Sigmoid colon (tissue), 7 donors: ENCODE results near the gene BNC1. TPM values are rescaled to one million over a fixed set of nuclear protein-coding genes. Genes with fewer than 3 reads are reported as not detected.

ENCODE experiments used
- DNase-seq: peaks from one replicate; pipeline ENCODE4 v3.0.0-alpha.2; 2019
- H3K27ac ChIP-seq, 4 donors: fragments of 200-600 bp; sonication (generic); one replicate each; pipeline ENCODE4 v1.5.1; 2016 to 2019; ENCODE audit warnings: mild to moderate bottlenecking in 1 of 4
- H3K27me3 ChIP-seq, 3 donors: fragments of 200-600 bp; sonication (generic); one replicate each; pipeline ENCODE4 v1.5.1; 2019; ENCODE audit warnings: mild to moderate bottlenecking in 1 of 3
- H3K36me3 ChIP-seq, 4 donors: fragments of 200-600 bp; sonication (generic); one replicate each; pipeline ENCODE4 v1.5.1; 2016 to 2019
- H3K4me1 ChIP-seq, 4 donors: fragments of 200-600 bp; sonication (generic); one replicate each; pipeline ENCODE4 v1.5.1; 2017 to 2019
- H3K4me3 ChIP-seq, 4 donors: fragments of 200-600 bp; sonication (generic); one replicate each; pipeline ENCODE4 v1.5.1; 2017 to 2019; ENCODE audit warnings: mild to moderate bottlenecking in 2 of 4, moderate library complexity in 1 of 4
- H3K9me3 ChIP-seq, 4 donors: fragments of 200-600 bp in 3 of 4; sonication (generic) in 3 of 4; one replicate each; pipeline versions ENCODE4 v1.5.1 to v1.6.1; 2013 to 2019
- EP300 ChIP-seq, 4 donors: sonication (generic); formaldehyde crosslinking; IDR thresholded peaks; one replicate each; pipeline ENCODE4 v1.6.1; 2017; ENCODE audit warnings: antibody characterized with exemption in 4 of 4
- POLR2A ChIP-seq, 2 donors: fragments of 450-650 bp; IDR thresholded peaks; one replicate each; pipeline ENCODE4 v1.6.1; 2016; ENCODE audit warnings: antibody characterized with exemption in 2 of 2, mild to moderate bottlenecking in 2 of 2, moderate library complexity in 2 of 2
- POLR2AphosphoS5 ChIP-seq, 4 donors: sonication (generic); formaldehyde crosslinking; IDR thresholded peaks; one replicate each; pipeline ENCODE4 v1.6.1; 2017; ENCODE audit warnings: antibody characterized with exemption in 4 of 4
- WGBS, 2 donors: extraction: QIAGEN DNeasy Blood & Tissue Kit; methylation state at CpG; one replicate each; pipeline ENCODE4 v1.1.7; 2013; 5-methylcytosine and 5-hydroxymethylcytosine counted together
- intact Hi-C: fragments of 100-400 bp; cut with DNase I; formaldehyde crosslinking; loops from one replicate; pipeline ENCODE4 v1.15.1; 2023
- polyA plus RNA-seq, 3 donors: library from polyadenylated mRNA; stranded (reverse); fragments of 200-250 nt; gene quantifications; one replicate each; pipeline ENCODE4 v1.2.3, GENCODE V29; 2013
- total RNA-seq, 4 donors: library from RNA; depleted of rRNA; stranded (reverse); fragments of >200 nt; gene quantifications; one replicate each; pipeline ENCODE4 v1.1.0, GENCODE V29; 2016
- TF ChIP-seq, protein P1 (sequence below), 4 experiments: fragments of 450-650 bp in 3 of 4; fragments of 200-600 bp in 1 of 4; IDR thresholded peaks; one replicate each; pipeline ENCODE4 v1.5.1; 2016 to 2019; ENCODE audit warnings: antibody characterized with exemption in 4 of 4, mild to moderate bottlenecking in 3 of 4, moderate library complexity in 2 of 4
- donor health status: healthy with polysubstance abuse.
- donor health status: Bipolar disorder and iron deficiency.
- donor health status: healthy.

Gene BNC1
- total and polyA plus RNA-seq, 7 donors = under 0.01 to 0.36 (median 0.14) TPM; not detected in 2

- H3K27me3 ChIP-seq = no peaks in the 10 kb centered on the region
- H3K4me3 ChIP-seq = peak within 1 kb of the TSS; percentile 82 to 96 (median 93)
- 1% methylated on average over 94 of the region's 94 CpGs for WGBS, 2 donors
- intact Hi-C loops = loop anchor here (2.0 to 5.0 kb wide), 3 partner anchors 141 to 361 kb away; partner anchors contain the start of genes BTBD1 and C15orf40
- H3K4me1 ChIP-seq = peaks cover 0 to 43% (median 31%) of the 10 kb centered on the region in 4 donors
- no peaks in the 10 kb centered on the region for H3K36me3 ChIP-seq
- no peaks in the 10 kb centered on the region for H3K9me3 ChIP-seq
- peak; percentile 81 for DNase-seq
- TF ChIP-seq POLR2AphosphoS5 (IDR thresholded peaks at IDR 0.05) = peak in 1 of 4 donors; percentile 9
- TF ChIP-seq EP300 (IDR thresholded peaks at IDR 0.05) = no peak
- peak within 1 kb of the TSS; percentile 93 to 98 (median 96) for H3K27ac ChIP-seq
These were observed 76.7 kb downstream of the BNC1 start, which contains the start of gene HDGFL3 for GRCh38 chr15:83207660-83208366. TSS of gene HDGFL3 (minus strand) at chr15:83207823. CDS start at chr15:83207414, 409 bp downstream.

DNA sequence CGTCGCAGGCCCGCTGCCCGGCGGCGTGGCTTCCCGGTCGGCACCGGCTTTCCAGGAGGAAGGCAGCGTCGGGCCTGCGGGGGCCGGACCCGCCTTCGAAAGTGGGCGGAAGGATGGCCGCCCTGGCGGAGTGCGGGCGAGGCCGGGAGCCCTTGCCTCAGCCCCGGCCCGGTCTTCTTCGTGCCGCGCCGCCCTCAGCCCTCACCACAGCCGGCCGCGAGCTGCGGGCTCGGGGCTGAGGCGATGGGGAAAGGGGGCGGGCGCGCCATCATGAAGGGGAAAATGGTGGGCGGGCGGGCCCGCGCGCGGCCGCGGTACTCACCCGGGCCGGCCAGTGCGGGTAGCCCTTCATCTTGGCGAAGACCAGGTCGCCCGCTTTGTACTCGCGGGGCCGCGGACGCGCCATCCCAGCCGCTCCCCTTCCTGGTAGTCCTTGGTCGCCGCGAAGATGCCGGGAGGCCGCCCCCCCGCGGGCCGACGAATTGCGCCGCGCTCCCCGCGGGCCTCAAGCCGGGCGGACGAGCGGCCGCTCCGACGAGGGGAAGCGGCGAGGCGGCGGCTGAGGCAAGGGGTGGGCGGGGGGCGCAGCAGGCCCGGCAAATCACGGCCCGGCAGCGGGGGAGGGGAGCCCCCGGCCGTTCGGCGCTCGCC lies 77.3 kb downstream of the BNC1 start:
- Histone ChIP-seq H3K4me3 (peak overlapping the region; percentile 82 to 96 (median 93)), H3K9me3 (no peaks in the 10 kb centered on the region), H3K36me3 (no peaks in the 10 kb centered on the region), H3K27me3 (no peaks in the 10 kb centered on the region), H3K27ac (peak overlapping the region; percentile 93 to 98 (median 96)), H3K4me1 (peaks cover 0 to 50% (median 34%) of the 10 kb centered on the region in 4 donors)
- intact Hi-C loops = loop anchor here (2.0 to 5.0 kb wide), 3 partner anchors 140 to 360 kb away; partner anchors contain the start of genes BTBD1 and C15orf40
- TF ChIP-seq POLR2A (IDR thresholded peaks at IDR 0.05) = no peak
- TF ChIP-seq POLR2AphosphoS5 (IDR thresholded peaks at IDR 0.05) = peak in 1 of 4 donors; percentile 5
- WGBS, 2 donors = 1% methylated on average over 93 of the region's 93 CpGs
- DNase-seq = peak; percentile 71

GRCh38 chr15:83206526-83207008 lies 77.9 kb downstream of the BNC1 start:
- Histone ChIP-seq H3K4me3 (peak overlapping the region; percentile 82 to 96 (median 93)), H3K36me3 (no peaks in the 10 kb centered on the region), H3K27me3 (no peaks in the 10 kb centered on the region), H3K9me3 (no peaks in the 10 kb centered on the region), H3K27ac (peak overlapping the region; percentile 93 to 98 (median 96)), H3K4me1 (peaks cover 0 to 56% (median 37%) of the 10 kb centered on the region in 4 donors)
- WGBS, 2 donors = 2 to 4% methylated on average over 25 of the region's 25 CpGs
- intact Hi-C loops = loop anchor here (2.0 to 5.0 kb wide), 3 partner anchors 140 to 359 kb away; partner anchors contain the start of genes BTBD1 and C15orf40
- TF ChIP-seq POLR2AphosphoS5 (IDR thresholded peaks at IDR 0.05) (no peak), EP300 (IDR thresholded peaks at IDR 0.05) (no peak), POLR2A (IDR thresholded peaks at IDR 0.05) (no peak)
- TF ChIP-seq, protein P1, sequence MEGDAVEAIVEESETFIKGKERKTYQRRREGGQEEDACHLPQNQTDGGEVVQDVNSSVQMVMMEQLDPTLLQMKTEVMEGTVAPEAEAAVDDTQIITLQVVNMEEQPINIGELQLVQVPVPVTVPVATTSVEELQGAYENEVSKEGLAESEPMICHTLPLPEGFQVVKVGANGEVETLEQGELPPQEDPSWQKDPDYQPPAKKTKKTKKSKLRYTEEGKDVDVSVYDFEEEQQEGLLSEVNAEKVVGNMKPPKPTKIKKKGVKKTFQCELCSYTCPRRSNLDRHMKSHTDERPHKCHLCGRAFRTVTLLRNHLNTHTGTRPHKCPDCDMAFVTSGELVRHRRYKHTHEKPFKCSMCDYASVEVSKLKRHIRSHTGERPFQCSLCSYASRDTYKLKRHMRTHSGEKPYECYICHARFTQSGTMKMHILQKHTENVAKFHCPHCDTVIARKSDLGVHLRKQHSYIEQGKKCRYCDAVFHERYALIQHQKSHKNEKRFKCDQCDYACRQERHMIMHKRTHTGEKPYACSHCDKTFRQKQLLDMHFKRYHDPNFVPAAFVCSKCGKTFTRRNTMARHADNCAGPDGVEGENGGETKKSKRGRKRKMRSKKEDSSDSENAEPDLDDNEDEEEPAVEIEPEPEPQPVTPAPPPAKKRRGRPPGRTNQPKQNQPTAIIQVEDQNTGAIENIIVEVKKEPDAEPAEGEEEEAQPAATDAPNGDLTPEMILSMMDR (IDR thresholded peaks at IDR 0.05) = no peak
- peak; percentile 62 for DNase-seq

Other genes starting within 250 kb of the BNC1 start
- gene BTBD1, start 217.4 kb downstream of the BNC1 start, total RNA-seq = 10 to 100 TPM; 64.2 to 82.4 (median 71.3) TPM
- 10 to 100 TPM; 32.1 to 59.9 (median 39.0) TPM for gene BTBD1, start 217.4 kb downstream of the BNC1 start, polyA plus RNA-seq
- 1 to 10 TPM; 2.6 to 7.5 (median 4.6) TPM for gene TM6SF1, start 177.0 kb downstream of the BNC1 start, total RNA-seq
- gene TM6SF1, start 177.0 kb downstream of the BNC1 start, polyA plus RNA-seq = 1 to 10 TPM; 1.2 to 3.7 (median 2.6) TPM
- gene HDGFL3, start 76.8 kb downstream of the BNC1 start, total RNA-seq = 10 to 100 TPM; 58.0 to 83.6 (median 66.9) TPM
- gene HDGFL3, start 76.8 kb downstream of the BNC1 start, polyA plus RNA-seq = 10 to 100 TPM in 2 of 3 donors, 1 to 10 TPM in 1; 2.1 to 13.2 (median 10.0) TPM
- under 1 TPM in 3 of 4 donors, not detected in 1; 0.54 to 0.99 (median 0.71) TPM for gene SH3GL3, start 162.7 kb upstream of the BNC1 start, total RNA-seq
- gene SH3GL3, start 162.7 kb upstream of the BNC1 start, polyA plus RNA-seq = under 1 TPM in 1 of 3 donors, not detected in 2; 0.04 TPM